SK-N-SH (cell line): ENCODE results near the gene BBOX1.

Experiments used
- POLR2AphosphoS5 ChIP-seq: IDR thresholded peaks from 2 replicates; pipeline ENCODE4 v1.6.1; 2012; ENCODE audit warnings: low read depth, low read length
- TF ChIP-seq, protein P1 (sequence below): fragments of 200-600 bp; sonication (generic); IDR thresholded peaks from 2 replicates; pipeline ENCODE4 v1.6.1; 2017; ENCODE audit warnings: antibody characterized with exemption, mild to moderate bottlenecking, moderate library complexity
- TF ChIP-seq, protein P2 (sequence below): IDR thresholded peaks from 2 replicates; pipeline ENCODE4 v1.6.1; 2012; ENCODE audit warnings: mild to moderate bottlenecking, low read depth, low read length, moderate library complexity

DNA sequence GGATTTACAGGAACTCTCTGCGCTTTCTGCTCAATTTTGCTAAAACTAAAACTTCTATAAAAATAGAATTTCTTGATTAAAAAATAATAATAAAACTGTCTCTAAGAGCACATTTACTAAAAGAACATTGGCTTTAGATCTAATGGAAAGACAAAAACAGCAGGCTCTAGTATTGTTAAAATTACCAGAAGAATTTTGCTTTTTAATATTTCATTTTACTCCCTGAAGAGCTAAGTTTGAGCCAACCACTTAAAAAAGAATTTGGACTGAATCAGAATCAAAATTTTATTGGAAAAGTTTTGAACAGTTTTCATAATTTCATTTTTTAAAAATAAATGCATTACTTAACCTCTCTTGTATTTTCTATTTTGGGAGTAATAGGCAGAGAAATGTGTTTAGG lies 107.3 kb downstream of the BBOX1 start:
- TF ChIP-seq, protein P1, sequence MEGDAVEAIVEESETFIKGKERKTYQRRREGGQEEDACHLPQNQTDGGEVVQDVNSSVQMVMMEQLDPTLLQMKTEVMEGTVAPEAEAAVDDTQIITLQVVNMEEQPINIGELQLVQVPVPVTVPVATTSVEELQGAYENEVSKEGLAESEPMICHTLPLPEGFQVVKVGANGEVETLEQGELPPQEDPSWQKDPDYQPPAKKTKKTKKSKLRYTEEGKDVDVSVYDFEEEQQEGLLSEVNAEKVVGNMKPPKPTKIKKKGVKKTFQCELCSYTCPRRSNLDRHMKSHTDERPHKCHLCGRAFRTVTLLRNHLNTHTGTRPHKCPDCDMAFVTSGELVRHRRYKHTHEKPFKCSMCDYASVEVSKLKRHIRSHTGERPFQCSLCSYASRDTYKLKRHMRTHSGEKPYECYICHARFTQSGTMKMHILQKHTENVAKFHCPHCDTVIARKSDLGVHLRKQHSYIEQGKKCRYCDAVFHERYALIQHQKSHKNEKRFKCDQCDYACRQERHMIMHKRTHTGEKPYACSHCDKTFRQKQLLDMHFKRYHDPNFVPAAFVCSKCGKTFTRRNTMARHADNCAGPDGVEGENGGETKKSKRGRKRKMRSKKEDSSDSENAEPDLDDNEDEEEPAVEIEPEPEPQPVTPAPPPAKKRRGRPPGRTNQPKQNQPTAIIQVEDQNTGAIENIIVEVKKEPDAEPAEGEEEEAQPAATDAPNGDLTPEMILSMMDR: no peak
- no peak for TF ChIP-seq POLR2AphosphoS5
- TF ChIP-seq, protein P2, sequence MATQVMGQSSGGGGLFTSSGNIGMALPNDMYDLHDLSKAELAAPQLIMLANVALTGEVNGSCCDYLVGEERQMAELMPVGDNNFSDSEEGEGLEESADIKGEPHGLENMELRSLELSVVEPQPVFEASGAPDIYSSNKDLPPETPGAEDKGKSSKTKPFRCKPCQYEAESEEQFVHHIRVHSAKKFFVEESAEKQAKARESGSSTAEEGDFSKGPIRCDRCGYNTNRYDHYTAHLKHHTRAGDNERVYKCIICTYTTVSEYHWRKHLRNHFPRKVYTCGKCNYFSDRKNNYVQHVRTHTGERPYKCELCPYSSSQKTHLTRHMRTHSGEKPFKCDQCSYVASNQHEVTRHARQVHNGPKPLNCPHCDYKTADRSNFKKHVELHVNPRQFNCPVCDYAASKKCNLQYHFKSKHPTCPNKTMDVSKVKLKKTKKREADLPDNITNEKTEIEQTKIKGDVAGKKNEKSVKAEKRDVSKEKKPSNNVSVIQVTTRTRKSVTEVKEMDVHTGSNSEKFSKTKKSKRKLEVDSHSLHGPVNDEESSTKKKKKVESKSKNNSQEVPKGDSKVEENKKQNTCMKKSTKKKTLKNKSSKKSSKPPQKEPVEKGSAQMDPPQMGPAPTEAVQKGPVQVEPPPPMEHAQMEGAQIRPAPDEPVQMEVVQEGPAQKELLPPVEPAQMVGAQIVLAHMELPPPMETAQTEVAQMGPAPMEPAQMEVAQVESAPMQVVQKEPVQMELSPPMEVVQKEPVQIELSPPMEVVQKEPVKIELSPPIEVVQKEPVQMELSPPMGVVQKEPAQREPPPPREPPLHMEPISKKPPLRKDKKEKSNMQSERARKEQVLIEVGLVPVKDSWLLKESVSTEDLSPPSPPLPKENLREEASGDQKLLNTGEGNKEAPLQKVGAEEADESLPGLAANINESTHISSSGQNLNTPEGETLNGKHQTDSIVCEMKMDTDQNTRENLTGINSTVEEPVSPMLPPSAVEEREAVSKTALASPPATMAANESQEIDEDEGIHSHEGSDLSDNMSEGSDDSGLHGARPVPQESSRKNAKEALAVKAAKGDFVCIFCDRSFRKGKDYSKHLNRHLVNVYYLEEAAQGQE: no peak
